IPS-18a (cell line): Measurements from ENCODE around the gene SLC22A12.

Experiments
- H3K27ac ChIP-seq: one replicate; pipeline ENCODE4 v1.5.1; 2013; ENCODE audit warnings: low read length
- H3K27me3 ChIP-seq: one replicate; pipeline ENCODE4 v1.6.1; 2013; ENCODE audit warnings: mild to moderate bottlenecking, low read length; ENCODE audit not compliant: control insufficient read depth, insufficient read depth
- H3K36me3 ChIP-seq: one replicate; pipeline ENCODE4 v1.6.1; 2013; ENCODE audit warnings: low read depth, low read length; ENCODE audit not compliant: control insufficient read depth
- H3K4me1 ChIP-seq: one replicate; pipeline ENCODE4 v1.6.1; 2013; ENCODE audit warnings: low read depth, low read length; ENCODE audit not compliant: control insufficient read depth
- H3K4me3 ChIP-seq: one replicate; pipeline ENCODE4 v1.5.1; 2013; ENCODE audit warnings: low read length
- H3K9ac ChIP-seq: one replicate; pipeline ENCODE4 v1.6.1; 2013; ENCODE audit warnings: mild to moderate bottlenecking, low read length, moderate library complexity
- H3K9me3 ChIP-seq: one replicate; pipeline ENCODE4 v1.6.1; 2013; ENCODE audit warnings: low read depth, low read length; ENCODE audit not compliant: control insufficient read depth

The SLC22A12 gene

DNA sequence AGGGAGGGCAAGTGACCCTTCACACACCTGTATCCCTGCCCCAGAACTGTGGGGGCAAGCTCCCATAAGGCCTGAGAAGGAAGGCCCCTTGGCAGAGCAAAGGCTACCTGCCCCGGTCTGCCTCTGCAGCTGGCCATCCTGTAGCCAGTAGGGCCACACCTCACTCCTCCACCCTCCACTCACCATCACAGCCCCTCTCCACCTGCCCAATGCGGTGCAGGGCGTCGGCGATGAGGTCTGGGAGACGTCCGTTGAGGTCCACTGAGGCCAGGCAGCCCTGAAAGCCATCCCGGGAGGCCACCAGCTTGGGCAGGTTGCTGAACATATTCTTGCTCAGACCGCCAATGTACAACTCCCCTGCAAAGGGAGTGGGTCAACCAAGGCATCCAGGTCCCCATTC, 57.5 kb downstream of the SLC22A12 start:
- Histone ChIP-seq H3K9me3 (no peaks in the 10 kb centered on the region), H3K27me3 (peaks cover 18% of the 10 kb centered on the region), H3K4me1 (peaks cover 17% of the 10 kb centered on the region), H3K27ac (no peak overlapping the region), H3K9ac (no peak overlapping the region), H3K4me3 (no peak overlapping the region), H3K36me3 (no peaks in the 10 kb centered on the region)

DNA sequence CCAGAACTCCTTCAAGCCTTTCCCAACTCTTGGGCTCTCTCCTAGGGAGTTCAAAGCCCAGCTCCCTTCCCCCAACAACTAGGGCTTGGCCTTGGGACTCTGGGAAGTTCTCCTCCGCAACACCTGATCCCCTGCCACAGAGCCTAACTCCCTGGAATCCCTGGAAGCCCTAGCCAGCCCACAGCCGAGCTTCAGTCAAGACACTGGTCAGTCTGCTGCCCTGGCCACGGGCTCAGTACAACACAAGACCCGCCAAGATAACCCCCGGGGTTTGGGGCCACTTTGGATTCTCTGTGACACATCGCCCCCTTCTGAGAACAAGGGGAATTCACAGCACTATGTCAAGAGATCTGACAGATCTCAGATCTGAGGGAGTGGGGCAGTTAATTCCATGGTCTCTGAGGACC, 58.3 kb downstream of the SLC22A12 start:
- Histone ChIP-seq H3K36me3 (no peaks in the 10 kb centered on the region), H3K27ac (no peak overlapping the region), H3K4me3 (no peak overlapping the region), H3K4me1 (peaks cover 13% of the 10 kb centered on the region), H3K9me3 (no peaks in the 10 kb centered on the region), H3K9ac (no peak overlapping the region), H3K27me3 (peaks cover 12% of the 10 kb centered on the region)

DNA sequence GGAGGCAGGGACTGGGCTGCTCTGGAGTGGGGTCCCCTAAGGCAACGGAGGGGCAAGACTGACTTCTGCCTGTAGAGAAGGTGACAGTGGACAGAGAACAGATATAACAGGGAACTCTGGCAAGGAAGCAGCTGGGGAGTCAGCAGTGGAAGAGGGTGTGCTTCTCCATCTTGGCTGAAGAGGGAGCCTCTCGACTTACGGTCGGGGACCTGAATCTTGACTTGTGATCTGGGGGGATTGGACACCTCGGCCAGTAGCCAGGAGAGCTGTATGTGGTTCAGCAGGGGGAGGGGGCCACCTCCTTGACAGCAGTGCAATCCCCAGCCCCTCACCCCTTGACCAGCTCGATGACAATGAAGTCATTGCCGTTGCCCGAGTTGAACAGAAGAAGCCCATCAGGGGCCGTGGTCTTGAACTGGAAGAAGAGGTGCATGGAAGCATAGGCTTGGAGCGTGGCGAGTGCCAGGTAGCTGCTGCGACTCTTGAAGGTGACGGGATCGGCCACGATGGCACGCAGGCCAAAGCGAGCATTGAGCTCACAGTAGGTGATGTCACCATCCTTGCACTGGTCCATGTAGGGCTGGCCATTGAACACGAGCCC, 60.0 kb downstream of the SLC22A12 start:
- no peak overlapping the region for H3K9ac ChIP-seq
- peaks cover 4% of the 10 kb centered on the region for H3K4me1 ChIP-seq
- H3K27me3 ChIP-seq: no peaks in the 10 kb centered on the region
- H3K9me3 ChIP-seq: no peaks in the 10 kb centered on the region
- H3K36me3 ChIP-seq: no peaks in the 10 kb centered on the region
- no peak overlapping the region for H3K27ac ChIP-seq
- H3K4me3 ChIP-seq: no peak overlapping the region
